ENCODE results near the gene CRACR2A.

CRACR2A gene

GRCh38 chr12:3568695-3569094, 184.2 kb downstream of the CRACR2A start:
- H3K4me1 ChIP-seq (ENCODE audit: insufficient read depth, poor library complexity, severe bottlenecking), result no peaks in the 10 kb centered on the region
- peaks cover 5% of the 10 kb centered on the region for H3K27me3 ChIP-seq (ENCODE audit: insufficient read depth, poor library complexity, severe bottlenecking)
- H3K4me3 ChIP-seq (ENCODE audit: severe bottlenecking), result no peak overlapping the region
- TF ChIP-seq CTCF (IDR thresholded peaks at IDR 0.05; ENCODE audit: poor library complexity, severe bottlenecking), result no peak
- DNase-seq (ENCODE audit: low spot score) (peak; percentile 66), ATAC-seq (ENCODE audit: low read depth) (no peak)
- H3K27ac ChIP-seq (ENCODE audit: poor library complexity, severe bottlenecking), result no peak overlapping the region
- H3K9me3 ChIP-seq (ENCODE audit: severe bottlenecking), result no peaks in the 10 kb centered on the region
- H3K36me3 ChIP-seq (ENCODE audit: low read depth), result no peaks in the 10 kb centered on the region

- TF ChIP-seq CTCF (IDR thresholded peaks at IDR 0.05; ENCODE audit: poor library complexity, severe bottlenecking), result no peak
- H3K36me3 ChIP-seq (ENCODE audit: low read depth), result no peaks in the 10 kb centered on the region
- DNase-seq (ENCODE audit: low spot score), result no peak
- no peaks in the 10 kb centered on the region for H3K4me1 ChIP-seq (ENCODE audit: insufficient read depth, poor library complexity, severe bottlenecking)
- H3K27ac ChIP-seq (ENCODE audit: poor library complexity, severe bottlenecking), result no peak overlapping the region
- ATAC-seq (ENCODE audit: low read depth), result no peak
- no peak overlapping the region for H3K4me3 ChIP-seq (ENCODE audit: severe bottlenecking)
- H3K9me3 ChIP-seq (ENCODE audit: severe bottlenecking), result no peaks in the 10 kb centered on the region
- H3K27me3 ChIP-seq (ENCODE audit: insufficient read depth, poor library complexity, severe bottlenecking), result no peaks in the 10 kb centered on the region
Observed at GRCh38 chr12:3565985-3566384, 186.9 kb downstream of the CRACR2A start.
